Nephron progenitor cell (in vitro differentiated cells): ENCODE results near the gene SPRED2.

Experiments used
- DNase-seq: peaks from one replicate; pipeline ENCODE4 v3.0.0; 2021
- H3K27ac Mint-ChIP-seq: 2 replicates; pipeline ENCODE4 v1.8.0; 2021; ENCODE audit warnings: mild to moderate bottlenecking, moderate library complexity, mixed read lengths
- H3K27me3 Mint-ChIP-seq: 2 replicates; pipeline ENCODE4 v1.8.0; 2021; ENCODE audit warnings: mild to moderate bottlenecking, low read depth, mixed read lengths; ENCODE audit not compliant: poor library complexity
- H3K36me3 Mint-ChIP-seq: 2 replicates; pipeline ENCODE4 v1.8.0; 2021; ENCODE audit warnings: low read depth, mixed read lengths
- H3K4me1 Mint-ChIP-seq: 2 replicates; pipeline ENCODE4 v1.8.0; 2021; ENCODE audit warnings: mixed read lengths
- H3K4me3 Mint-ChIP-seq: 2 replicates; pipeline ENCODE4 v1.8.0; 2021; ENCODE audit warnings: mild to moderate bottlenecking, moderate library complexity, mixed read lengths
- H3K9me3 Mint-ChIP-seq: 2 replicates; pipeline ENCODE4 v1.8.0; 2021; ENCODE audit warnings: mild to moderate bottlenecking, moderate library complexity, mixed read lengths
- TF ChIP-seq, protein P1 (sequence below): fragments of 200-600 bp; sonication (generic); IDR thresholded peaks from 2 replicates; pipeline ENCODE4 v1.5.0; 2021; ENCODE audit warnings: antibody characterized with exemption

Gene SPRED2

DNA sequence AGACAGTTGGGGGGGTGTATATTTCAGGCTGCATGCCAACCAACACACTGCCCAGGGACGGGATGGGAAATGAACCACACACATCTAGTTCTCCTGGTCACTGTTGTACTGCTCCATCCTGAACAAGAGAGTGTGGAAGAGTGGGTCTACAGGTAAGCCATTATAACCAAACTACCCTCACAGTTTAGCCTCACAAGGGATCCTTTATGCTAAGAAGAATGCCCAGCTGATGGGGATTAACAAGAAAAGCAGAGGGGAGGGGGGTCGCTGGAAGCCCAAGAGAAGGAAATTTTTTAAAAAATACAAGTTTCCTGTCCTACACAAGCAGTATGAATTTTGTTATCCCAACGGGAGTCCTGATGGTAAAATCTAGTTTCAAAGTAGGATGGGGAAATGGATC is 16.1 kb downstream of the SPRED2 start:
- H3K9me3 Mint-ChIP-seq: no peaks in the 10 kb centered on the region
- H3K27ac Mint-ChIP-seq: no peak overlapping the region
- peaks cover 43% of the 10 kb centered on the region for H3K36me3 Mint-ChIP-seq
- H3K4me3 Mint-ChIP-seq: no peak overlapping the region
- no peak for DNase-seq
- TF ChIP-seq, protein P1, sequence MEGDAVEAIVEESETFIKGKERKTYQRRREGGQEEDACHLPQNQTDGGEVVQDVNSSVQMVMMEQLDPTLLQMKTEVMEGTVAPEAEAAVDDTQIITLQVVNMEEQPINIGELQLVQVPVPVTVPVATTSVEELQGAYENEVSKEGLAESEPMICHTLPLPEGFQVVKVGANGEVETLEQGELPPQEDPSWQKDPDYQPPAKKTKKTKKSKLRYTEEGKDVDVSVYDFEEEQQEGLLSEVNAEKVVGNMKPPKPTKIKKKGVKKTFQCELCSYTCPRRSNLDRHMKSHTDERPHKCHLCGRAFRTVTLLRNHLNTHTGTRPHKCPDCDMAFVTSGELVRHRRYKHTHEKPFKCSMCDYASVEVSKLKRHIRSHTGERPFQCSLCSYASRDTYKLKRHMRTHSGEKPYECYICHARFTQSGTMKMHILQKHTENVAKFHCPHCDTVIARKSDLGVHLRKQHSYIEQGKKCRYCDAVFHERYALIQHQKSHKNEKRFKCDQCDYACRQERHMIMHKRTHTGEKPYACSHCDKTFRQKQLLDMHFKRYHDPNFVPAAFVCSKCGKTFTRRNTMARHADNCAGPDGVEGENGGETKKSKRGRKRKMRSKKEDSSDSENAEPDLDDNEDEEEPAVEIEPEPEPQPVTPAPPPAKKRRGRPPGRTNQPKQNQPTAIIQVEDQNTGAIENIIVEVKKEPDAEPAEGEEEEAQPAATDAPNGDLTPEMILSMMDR: no peak
- peaks cover 56% of the 10 kb centered on the region for H3K4me1 Mint-ChIP-seq
- no peaks in the 10 kb centered on the region for H3K27me3 Mint-ChIP-seq

DNA sequence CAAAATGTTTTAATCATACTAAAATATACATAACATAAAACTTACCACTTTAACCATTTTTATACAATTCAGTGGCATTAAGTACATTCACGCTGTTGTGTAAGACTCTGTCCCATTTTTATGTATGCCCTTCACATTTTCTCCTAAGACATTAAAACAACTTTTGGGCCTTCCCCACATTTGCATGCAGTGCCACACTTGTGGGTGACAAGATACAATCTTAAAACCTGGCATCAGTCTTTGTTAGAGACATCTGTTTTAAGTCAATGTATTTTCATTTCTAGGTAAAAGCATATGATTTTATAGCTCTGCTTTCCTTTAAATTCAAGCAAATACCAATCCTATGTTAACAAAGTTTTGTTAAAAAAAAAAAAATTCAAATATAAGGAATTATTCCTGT is 17.3 kb downstream of the SPRED2 start:
- no peak for DNase-seq
- H3K27ac Mint-ChIP-seq: no peak overlapping the region
- TF ChIP-seq, protein P1: no peak
- no peaks in the 10 kb centered on the region for H3K9me3 Mint-ChIP-seq
- H3K27me3 Mint-ChIP-seq: no peaks in the 10 kb centered on the region
- H3K4me3 Mint-ChIP-seq: no peak overlapping the region
- H3K4me1 Mint-ChIP-seq: peaks cover 45% of the 10 kb centered on the region
- H3K36me3 Mint-ChIP-seq: peaks cover 45% of the 10 kb centered on the region

DNA sequence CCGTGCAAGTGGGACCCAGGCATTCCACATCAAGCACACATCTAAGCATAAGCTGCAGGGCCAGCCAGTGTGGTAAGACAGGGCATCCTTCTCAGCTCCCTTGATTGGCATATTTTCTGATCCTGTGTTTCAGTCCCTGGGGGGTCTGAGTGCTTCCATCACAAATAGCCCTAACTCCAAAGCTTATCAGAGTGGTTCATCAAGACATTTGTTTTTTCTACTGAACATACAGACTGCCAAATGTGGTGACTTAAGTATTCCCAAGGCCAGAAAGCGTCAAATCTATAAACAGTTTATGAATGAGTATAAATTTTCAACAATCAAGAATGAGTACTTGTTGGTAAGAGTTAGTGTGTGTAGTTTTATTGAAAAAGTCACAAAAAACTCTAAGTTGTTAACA is 18.8 kb downstream of the SPRED2 start:
- Mint-ChIP-seq H3K36me3 (peaks cover 39% of the 10 kb centered on the region), H3K4me1 (peaks cover 45% of the 10 kb centered on the region), H3K27ac (no peak overlapping the region), H3K4me3 (no peak overlapping the region), H3K9me3 (no peaks in the 10 kb centered on the region), H3K27me3 (no peaks in the 10 kb centered on the region)
- DNase-seq: no peak
- TF ChIP-seq, protein P1: no peak

DNA sequence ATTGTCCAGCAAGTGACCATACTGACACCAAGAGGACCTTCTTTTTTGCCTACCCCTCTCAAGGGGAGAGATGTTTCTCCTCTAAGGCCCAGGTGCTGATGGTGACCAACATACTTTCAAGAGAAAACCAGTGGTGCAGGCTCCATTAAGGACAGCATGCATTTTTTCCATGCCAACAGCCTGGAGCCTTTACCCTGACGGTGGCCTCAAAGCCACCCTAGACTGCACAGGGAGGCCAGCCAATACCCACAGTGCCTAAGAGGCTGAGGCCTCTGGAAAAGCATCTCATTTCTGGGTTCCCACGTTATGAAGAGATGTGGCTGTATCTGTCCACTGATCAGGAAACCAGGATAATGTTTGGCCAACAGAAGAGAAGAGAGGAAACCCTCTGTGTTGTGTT is 19.3 kb downstream of the SPRED2 start:
- H3K4me1 Mint-ChIP-seq: peaks cover 44% of the 10 kb centered on the region
- peaks cover 36% of the 10 kb centered on the region for H3K36me3 Mint-ChIP-seq
- no peaks in the 10 kb centered on the region for H3K9me3 Mint-ChIP-seq
- no peaks in the 10 kb centered on the region for H3K27me3 Mint-ChIP-seq
- H3K4me3 Mint-ChIP-seq: no peak overlapping the region
- no peak for DNase-seq
- TF ChIP-seq, protein P1: no peak
- H3K27ac Mint-ChIP-seq: no peak overlapping the region

DNA sequence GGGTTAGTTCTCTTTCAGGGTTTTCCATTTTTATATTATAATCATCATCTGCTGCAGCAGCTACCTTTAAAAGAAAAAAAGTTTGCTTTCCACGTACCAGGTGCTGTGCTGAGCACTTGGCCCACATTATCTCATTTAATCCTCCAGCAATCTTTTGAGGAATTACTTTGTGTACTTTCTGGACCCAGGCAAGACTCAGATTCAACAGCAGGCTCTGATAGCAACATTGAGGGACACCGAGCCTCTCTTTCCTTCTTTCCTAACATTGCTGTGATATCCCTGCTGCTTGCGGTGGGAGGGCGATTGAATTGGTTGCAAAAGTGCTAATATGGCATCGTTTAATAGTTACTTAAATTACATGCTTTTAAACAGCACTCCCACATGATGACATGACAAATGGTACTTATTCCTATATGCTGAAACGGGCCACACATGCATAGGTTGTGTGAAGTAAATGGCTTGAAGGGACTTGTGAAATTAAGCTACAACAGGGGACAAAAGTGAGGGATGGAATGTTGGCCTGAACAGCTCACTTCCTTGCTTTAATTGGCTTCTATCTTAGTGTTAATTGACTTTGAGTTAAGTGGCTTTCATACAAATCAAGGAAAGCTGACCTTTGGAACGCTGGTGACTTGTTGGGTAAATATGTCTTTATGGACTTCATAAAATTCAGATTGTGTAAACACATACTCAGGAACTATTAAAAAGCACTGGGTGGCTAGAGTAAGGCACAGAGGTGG is 21.2 kb downstream of the SPRED2 start:
- Mint-ChIP-seq H3K36me3 (peaks cover 31% of the 10 kb centered on the region), H3K4me3 (no peak overlapping the region), H3K9me3 (no peaks in the 10 kb centered on the region), H3K27me3 (no peaks in the 10 kb centered on the region), H3K4me1 (peaks cover 48% of the 10 kb centered on the region), H3K27ac (no peak overlapping the region)
- TF ChIP-seq, protein P1: no peak
- DNase-seq: no peak

DNA sequence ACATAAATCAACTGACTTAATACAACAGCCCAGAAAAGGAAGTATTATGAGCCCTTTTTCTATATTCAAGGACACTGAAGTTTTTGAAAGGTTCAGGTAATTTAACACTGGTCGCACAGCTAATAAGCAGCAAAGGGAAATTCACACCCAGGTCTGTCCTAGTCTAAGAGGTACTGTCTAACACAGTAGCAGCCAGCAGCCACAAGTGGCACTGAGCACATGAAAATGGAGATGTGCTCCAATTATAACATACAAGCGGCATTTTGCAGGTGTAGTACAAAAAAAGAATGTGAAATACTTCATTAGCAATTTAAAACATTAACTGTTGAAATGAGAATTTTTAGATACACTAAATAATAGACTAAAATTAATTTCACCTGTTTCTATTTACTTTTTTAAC is 23.4 kb downstream of the SPRED2 start:
- H3K36me3 Mint-ChIP-seq: peaks cover 26% of the 10 kb centered on the region
- H3K4me1 Mint-ChIP-seq: peaks cover 64% of the 10 kb centered on the region
- no peak overlapping the region for H3K27ac Mint-ChIP-seq
- peaks cover 2% of the 10 kb centered on the region for H3K27me3 Mint-ChIP-seq
- H3K9me3 Mint-ChIP-seq: no peaks in the 10 kb centered on the region
- no peak for DNase-seq
- TF ChIP-seq, protein P1: no peak
- H3K4me3 Mint-ChIP-seq: no peak overlapping the region
